Thyroid gland (tissue), 4 donors: ENCODE data around the gene GPBP1L1.

Experiments
- POLR2A ChIP-seq, 2 donors: fragments of 450-650 bp; IDR thresholded peaks; one replicate each; pipeline ENCODE4 v1.6.1; 2017; ENCODE audit warnings: antibody characterized with exemption in 2 of 2, mild to moderate bottlenecking in 2 of 2, moderate library complexity in 1 of 2
- TF ChIP-seq, protein P1 (sequence below), 6 experiments: fragments of 200-600 bp in 3 of 6; fragments of 450-650 bp in 3 of 6; sonication (generic) in 3 of 6; IDR thresholded peaks; one replicate each; pipeline ENCODE4 v1.5.1; 2016 to 2019; ENCODE audit warnings: antibody characterized with exemption in 6 of 6, mild to moderate bottlenecking in 2 of 6, inconsistent platforms in 1 of 6, moderate library complexity in 1 of 6

DNA sequence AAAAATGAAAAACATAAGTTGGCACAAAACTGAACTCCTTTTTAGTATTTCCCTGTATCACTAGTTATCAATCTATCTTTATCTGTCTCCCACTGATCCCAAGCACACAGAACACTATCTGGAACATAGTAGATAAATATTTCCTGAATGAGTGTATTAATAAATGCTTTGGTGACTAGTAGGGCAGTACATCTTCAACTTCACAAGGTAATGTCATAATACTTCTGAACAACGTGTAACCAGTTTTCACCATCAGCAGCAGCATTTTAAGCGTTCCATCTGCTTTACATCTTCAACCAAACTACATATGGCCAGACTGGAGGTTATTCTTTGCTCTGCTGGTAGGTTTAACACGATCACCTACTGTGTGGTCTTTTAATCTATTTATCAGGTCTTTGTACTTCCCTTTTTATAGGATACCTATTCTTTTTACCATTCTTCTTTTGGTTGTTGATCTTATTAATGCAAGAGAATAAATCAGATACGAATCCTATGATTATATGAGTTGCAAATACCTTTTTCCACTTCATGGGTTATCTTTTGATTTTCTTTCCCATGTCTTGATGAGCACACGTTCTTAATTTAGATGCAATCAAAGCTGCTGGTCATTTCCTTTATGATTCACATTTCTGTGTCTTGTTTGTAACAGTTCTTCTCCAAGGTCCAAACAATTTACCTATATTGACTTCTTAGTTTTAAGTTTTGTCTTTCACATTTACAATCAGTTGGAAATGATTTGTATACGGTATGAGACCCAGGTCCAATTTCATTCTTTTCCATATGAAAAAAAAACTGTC, 16.3 kb downstream of the GPBP1L1 start:
- TF ChIP-seq, protein P1, sequence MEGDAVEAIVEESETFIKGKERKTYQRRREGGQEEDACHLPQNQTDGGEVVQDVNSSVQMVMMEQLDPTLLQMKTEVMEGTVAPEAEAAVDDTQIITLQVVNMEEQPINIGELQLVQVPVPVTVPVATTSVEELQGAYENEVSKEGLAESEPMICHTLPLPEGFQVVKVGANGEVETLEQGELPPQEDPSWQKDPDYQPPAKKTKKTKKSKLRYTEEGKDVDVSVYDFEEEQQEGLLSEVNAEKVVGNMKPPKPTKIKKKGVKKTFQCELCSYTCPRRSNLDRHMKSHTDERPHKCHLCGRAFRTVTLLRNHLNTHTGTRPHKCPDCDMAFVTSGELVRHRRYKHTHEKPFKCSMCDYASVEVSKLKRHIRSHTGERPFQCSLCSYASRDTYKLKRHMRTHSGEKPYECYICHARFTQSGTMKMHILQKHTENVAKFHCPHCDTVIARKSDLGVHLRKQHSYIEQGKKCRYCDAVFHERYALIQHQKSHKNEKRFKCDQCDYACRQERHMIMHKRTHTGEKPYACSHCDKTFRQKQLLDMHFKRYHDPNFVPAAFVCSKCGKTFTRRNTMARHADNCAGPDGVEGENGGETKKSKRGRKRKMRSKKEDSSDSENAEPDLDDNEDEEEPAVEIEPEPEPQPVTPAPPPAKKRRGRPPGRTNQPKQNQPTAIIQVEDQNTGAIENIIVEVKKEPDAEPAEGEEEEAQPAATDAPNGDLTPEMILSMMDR (IDR thresholded peaks at IDR 0.05), result no peak
- TF ChIP-seq POLR2A (IDR thresholded peaks at IDR 0.05), result no peak
